Nephron progenitor cell (in vitro differentiated cells): ENCODE measurements around the gene FYN.

ENCODE experiments used
- DNase-seq: peaks from one replicate; pipeline ENCODE4 v3.0.0; 2021
- H3K27ac Mint-ChIP-seq: 2 replicates; pipeline ENCODE4 v1.8.0; 2021; ENCODE audit warnings: mild to moderate bottlenecking, moderate library complexity, mixed read lengths
- H3K27me3 Mint-ChIP-seq: 2 replicates; pipeline ENCODE4 v1.8.0; 2021; ENCODE audit warnings: mild to moderate bottlenecking, low read depth, mixed read lengths; ENCODE audit not compliant: poor library complexity
- H3K36me3 Mint-ChIP-seq: 2 replicates; pipeline ENCODE4 v1.8.0; 2021; ENCODE audit warnings: low read depth, mixed read lengths
- H3K4me1 Mint-ChIP-seq: 2 replicates; pipeline ENCODE4 v1.8.0; 2021; ENCODE audit warnings: mixed read lengths
- H3K4me3 Mint-ChIP-seq: 2 replicates; pipeline ENCODE4 v1.8.0; 2021; ENCODE audit warnings: mild to moderate bottlenecking, moderate library complexity, mixed read lengths
- H3K9me3 Mint-ChIP-seq: 2 replicates; pipeline ENCODE4 v1.8.0; 2021; ENCODE audit warnings: mild to moderate bottlenecking, moderate library complexity, mixed read lengths
- TF ChIP-seq, protein P1 (sequence below): fragments of 200-600 bp; sonication (generic); IDR thresholded peaks from 2 replicates; pipeline ENCODE4 v1.5.0; 2021; ENCODE audit warnings: antibody characterized with exemption

FYN gene

GRCh38 chr6:111875741-111876140 lies 2.5 kb upstream of the FYN start:
- peaks cover 23% of the 10 kb centered on the region for H3K4me1 Mint-ChIP-seq
- peaks cover 27% of the 10 kb centered on the region for H3K27me3 Mint-ChIP-seq
- TF ChIP-seq, protein P1, sequence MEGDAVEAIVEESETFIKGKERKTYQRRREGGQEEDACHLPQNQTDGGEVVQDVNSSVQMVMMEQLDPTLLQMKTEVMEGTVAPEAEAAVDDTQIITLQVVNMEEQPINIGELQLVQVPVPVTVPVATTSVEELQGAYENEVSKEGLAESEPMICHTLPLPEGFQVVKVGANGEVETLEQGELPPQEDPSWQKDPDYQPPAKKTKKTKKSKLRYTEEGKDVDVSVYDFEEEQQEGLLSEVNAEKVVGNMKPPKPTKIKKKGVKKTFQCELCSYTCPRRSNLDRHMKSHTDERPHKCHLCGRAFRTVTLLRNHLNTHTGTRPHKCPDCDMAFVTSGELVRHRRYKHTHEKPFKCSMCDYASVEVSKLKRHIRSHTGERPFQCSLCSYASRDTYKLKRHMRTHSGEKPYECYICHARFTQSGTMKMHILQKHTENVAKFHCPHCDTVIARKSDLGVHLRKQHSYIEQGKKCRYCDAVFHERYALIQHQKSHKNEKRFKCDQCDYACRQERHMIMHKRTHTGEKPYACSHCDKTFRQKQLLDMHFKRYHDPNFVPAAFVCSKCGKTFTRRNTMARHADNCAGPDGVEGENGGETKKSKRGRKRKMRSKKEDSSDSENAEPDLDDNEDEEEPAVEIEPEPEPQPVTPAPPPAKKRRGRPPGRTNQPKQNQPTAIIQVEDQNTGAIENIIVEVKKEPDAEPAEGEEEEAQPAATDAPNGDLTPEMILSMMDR = no peak
- no peak overlapping the region for H3K27ac Mint-ChIP-seq
- no peak overlapping the region for H3K4me3 Mint-ChIP-seq
- H3K9me3 Mint-ChIP-seq = peaks cover 2% of the 10 kb centered on the region
- DNase-seq = no peak
- H3K36me3 Mint-ChIP-seq = no peaks in the 10 kb centered on the region

DNA sequence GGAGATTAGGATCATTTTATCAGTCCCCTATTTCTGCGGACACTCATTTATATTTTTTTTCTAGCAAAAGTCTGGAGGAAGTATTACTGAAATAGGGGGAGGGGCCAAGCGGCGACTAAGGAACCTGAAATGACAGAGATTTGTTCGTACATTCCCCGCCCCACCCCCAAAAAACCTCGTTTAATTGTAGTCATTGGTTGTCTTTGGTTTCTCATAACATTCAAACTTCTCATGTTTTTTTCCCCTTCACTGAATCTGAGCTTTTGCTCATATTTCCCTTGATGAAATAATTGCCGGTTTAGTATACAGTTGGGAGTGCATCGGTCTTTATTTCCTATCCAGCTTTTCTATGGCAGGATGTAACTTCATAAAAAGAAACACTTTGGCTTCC lies 768 bp upstream of the FYN start:
- Mint-ChIP-seq H3K9me3 (no peaks in the 10 kb centered on the region), H3K27me3 (peaks cover 24% of the 10 kb centered on the region), H3K4me3 (peak overlapping the region; percentile 93), H3K36me3 (no peaks in the 10 kb centered on the region), H3K27ac (peak overlapping the region; percentile 25), H3K4me1 (peaks cover 40% of the 10 kb centered on the region)
- DNase-seq = peak; percentile 17
- TF ChIP-seq, protein P1 = no peak

DNA sequence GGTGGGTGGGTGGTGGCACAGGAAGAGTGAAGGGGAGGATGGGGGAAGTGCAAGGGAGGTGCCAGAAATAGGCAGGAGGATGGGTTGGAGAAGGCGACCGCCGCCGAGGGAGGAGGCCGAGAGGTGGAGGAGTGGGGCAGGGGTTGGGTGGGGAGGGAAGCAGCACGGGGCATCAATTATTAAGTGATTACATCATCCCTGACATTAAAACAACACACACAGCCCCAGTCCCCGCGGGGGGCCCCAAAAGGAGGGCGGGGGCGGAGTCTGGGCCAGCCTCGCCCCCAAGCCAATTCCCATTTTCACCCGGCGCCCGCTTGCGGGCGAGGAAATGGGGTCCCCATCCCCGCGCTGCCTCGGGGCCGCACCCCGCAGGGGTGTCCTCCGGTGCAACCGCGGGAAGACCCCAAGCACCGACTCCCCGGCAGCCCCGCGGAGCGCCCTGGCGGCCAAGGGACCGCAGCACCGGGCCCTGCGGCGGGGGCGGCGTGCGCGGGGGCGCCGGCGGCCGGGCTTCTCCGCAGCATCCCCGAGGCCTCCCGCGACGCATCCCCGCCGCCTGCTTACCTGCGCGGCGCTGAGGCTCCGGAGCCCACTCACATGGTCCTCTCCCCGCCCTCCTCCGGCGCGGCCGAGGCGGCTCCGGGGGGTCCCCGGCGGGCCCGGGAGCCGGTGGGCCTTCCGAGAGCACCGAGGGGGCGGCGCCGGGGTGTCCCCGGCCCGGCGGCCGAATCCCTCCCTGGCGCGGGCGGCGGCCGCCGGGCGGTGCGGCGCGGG lies 663 bp downstream of the FYN start:
- Mint-ChIP-seq H3K36me3 (peaks cover 2% of the 10 kb centered on the region), H3K27ac (peak overlapping the region; percentile 92), H3K27me3 (peaks cover 19% of the 10 kb centered on the region), H3K4me1 (peaks cover 52% of the 10 kb centered on the region), H3K4me3 (peak overlapping the region; percentile 91), H3K9me3 (no peaks in the 10 kb centered on the region)
- TF ChIP-seq, protein P1 = no peak
- peak; percentile 67 for DNase-seq

- TF ChIP-seq, protein P1 = no peak
- H3K9me3 Mint-ChIP-seq = no peaks in the 10 kb centered on the region
- H3K4me1 Mint-ChIP-seq = peaks cover 58% of the 10 kb centered on the region
- peak overlapping the region; percentile 91 for H3K4me3 Mint-ChIP-seq
- H3K27me3 Mint-ChIP-seq = peaks cover 19% of the 10 kb centered on the region
- peak overlapping the region; percentile 92 for H3K27ac Mint-ChIP-seq
- H3K36me3 Mint-ChIP-seq = peaks cover 5% of the 10 kb centered on the region
- peak; percentile 61 for DNase-seq
These were observed 1.4 kb downstream of the FYN start for GRCh38 chr6:111871725-111872400.

DNA sequence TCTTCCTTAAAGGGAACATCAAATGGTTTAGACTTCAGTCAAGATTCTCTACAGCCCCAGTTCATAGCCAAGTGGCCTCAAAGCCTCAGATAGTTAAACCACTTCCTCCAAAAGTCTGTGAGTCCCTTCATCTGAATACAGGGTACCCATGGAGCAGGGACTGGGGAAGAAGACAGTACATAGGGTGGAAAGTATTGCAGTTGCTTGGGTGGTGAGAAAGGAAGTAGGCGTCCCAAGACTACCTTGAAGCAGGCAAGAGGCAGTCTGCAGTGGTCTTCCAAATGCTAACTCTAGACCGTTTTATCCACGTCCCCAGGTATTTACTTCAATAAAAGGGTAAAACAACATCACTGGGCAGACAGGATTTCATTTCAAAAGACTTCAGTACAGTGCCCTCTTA lies 2.0 kb downstream of the FYN start:
- H3K9me3 Mint-ChIP-seq = no peaks in the 10 kb centered on the region
- H3K4me1 Mint-ChIP-seq = peaks cover 63% of the 10 kb centered on the region
- peaks cover 19% of the 10 kb centered on the region for H3K27me3 Mint-ChIP-seq
- peak overlapping the region; percentile 91 for H3K4me3 Mint-ChIP-seq
- H3K27ac Mint-ChIP-seq = peak overlapping the region; percentile 92
- DNase-seq = no peak
- peaks cover 5% of the 10 kb centered on the region for H3K36me3 Mint-ChIP-seq
- TF ChIP-seq, protein P1 = no peak
